ENCODE results near the gene MBNL2. TPM values are rescaled to one million over a fixed set of nuclear protein-coding genes. Genes with fewer than 3 reads are reported as not detected.

Gene MBNL2
- total RNA-seq, 1 experiment from 2014 or later: 17.8 TPM

DNA sequence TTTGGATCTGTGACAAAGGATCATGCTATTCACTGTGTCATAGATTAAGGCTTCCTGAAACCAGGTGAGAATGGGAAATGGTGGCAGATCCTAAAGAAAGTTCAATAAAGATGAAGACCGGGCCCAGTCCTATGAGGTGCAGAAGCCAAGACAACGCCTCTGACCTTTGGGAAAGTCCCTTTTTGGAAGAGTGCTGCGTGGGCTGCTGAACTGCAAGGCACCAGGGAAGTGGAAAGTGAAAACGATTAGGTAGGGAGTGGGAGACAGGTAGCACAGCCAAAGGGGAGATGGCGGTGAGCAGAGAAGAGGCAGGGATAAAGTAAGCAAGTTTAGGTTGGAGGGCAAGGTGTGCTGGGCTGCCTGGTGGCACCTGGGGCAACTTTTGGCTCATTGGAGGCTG lies 16.3 kb downstream of the MBNL2 start:
- no peaks in the 10 kb centered on the region for H3K4me1 ChIP-seq (ENCODE audit: insufficient read depth, low read length)
- H3K9me2 ChIP-seq (replicated peaks; ENCODE audit: low read length): no peaks in the 10 kb centered on the region
- ATAC-seq (no peak), DNase-seq (no peak)
- no TSS peak for BruUV-seq (replicated peaks)
- no peaks in the 10 kb centered on the region for H3K79me2 ChIP-seq (ENCODE audit: low read length)
- H3K27ac ChIP-seq (ENCODE audit: low read length): no peak overlapping the region
- H3K4me3 ChIP-seq (ENCODE audit: low read length): no peak overlapping the region
- TF ChIP-seq EZH2phosphoT487 (IDR thresholded peaks at IDR 0.05; ENCODE audit: borderline replicate concordance, low read length): no peak
- TF ChIP-seq, protein P1, sequence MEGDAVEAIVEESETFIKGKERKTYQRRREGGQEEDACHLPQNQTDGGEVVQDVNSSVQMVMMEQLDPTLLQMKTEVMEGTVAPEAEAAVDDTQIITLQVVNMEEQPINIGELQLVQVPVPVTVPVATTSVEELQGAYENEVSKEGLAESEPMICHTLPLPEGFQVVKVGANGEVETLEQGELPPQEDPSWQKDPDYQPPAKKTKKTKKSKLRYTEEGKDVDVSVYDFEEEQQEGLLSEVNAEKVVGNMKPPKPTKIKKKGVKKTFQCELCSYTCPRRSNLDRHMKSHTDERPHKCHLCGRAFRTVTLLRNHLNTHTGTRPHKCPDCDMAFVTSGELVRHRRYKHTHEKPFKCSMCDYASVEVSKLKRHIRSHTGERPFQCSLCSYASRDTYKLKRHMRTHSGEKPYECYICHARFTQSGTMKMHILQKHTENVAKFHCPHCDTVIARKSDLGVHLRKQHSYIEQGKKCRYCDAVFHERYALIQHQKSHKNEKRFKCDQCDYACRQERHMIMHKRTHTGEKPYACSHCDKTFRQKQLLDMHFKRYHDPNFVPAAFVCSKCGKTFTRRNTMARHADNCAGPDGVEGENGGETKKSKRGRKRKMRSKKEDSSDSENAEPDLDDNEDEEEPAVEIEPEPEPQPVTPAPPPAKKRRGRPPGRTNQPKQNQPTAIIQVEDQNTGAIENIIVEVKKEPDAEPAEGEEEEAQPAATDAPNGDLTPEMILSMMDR (conservative IDR thresholded peaks at IDR 0.05; ENCODE audit: low read depth, low read length): no peak
- no peak for TF ChIP-seq EZH2 (IDR thresholded peaks at IDR 0.05; ENCODE audit: low read length, unreplicated experiment)
- H3K9ac ChIP-seq (ENCODE audit: low read length): no peak overlapping the region
- H3K9me3 ChIP-seq (ENCODE audit: low read length): no peaks in the 10 kb centered on the region
- no peak overlapping the region for H3K4me2 ChIP-seq (ENCODE audit: low read length)
- H2AFZ ChIP-seq (ENCODE audit: low read length): no peak overlapping the region
- H3K36me3 ChIP-seq (ENCODE audit: low read depth, low read length): no peaks in the 10 kb centered on the region
- no peaks in the 10 kb centered on the region for H4K20me1 ChIP-seq (ENCODE audit: low read length)
- intact Hi-C loops (cut with micrococcal nuclease): no loop called here
- ChIA-PET CTCF (no interaction called here), POLR2A (ENCODE audit: unreplicated experiment) (no interaction called here)
- no peaks in the 10 kb centered on the region for H3K27me3 ChIP-seq (ENCODE audit: low read length)
- no peaks in the 10 kb centered on the region for H3F3A ChIP-seq (ENCODE audit: low read length, unreplicated experiment)

DNA sequence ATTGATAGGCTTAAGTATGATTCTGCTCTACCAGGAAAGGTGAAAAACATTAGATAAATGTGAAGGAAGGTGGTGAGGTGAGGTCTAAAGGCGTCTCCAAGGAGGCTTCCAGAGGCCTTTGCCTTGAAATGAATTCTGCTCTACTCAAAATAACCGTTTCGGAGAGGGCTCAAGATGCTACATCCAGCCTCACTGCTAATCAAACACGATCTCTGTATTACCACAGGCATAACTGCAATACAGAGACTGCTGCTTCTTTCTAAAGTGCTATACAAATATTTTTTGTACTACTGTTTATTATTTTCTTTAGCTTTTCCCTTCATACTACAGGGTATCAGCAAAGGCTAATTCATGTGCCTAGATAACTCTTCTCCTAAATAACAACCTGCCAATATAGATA lies 16.8 kb downstream of the MBNL2 start:
- BruUV-seq (replicated peaks): no TSS peak
- H3K4me1 ChIP-seq (ENCODE audit: insufficient read depth, low read length): no peaks in the 10 kb centered on the region

DNA sequence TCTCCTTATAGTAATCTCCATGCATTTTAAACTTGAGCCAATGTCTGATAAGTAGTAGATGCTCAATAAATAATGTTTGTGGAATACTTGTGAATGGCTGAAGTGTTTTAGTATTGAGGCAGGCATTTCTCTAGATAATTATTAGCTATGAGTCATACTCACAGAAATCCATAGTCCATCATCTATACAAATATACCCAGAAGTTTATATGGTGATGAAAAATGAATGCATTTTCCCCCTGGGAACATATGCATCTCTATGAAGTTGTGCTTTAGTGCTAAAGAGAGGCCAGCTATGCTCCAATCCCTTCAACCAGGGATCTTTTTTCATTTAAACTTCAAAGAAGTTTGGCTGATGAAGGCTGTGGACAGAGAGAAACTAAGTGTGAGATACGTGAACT lies 17.2 kb downstream of the MBNL2 start:
- no peak overlapping the region for H3K4me2 ChIP-seq (ENCODE audit: low read length)
- no peaks in the 10 kb centered on the region for H3K9me3 ChIP-seq (ENCODE audit: low read length)
- H3K9me2 ChIP-seq (replicated peaks; ENCODE audit: low read length): no peaks in the 10 kb centered on the region
- no peak overlapping the region for H2AFZ ChIP-seq (ENCODE audit: low read length)
- ATAC-seq: peak; percentile 70
- no peak for DNase-seq
- intact Hi-C loops (cut with micrococcal nuclease): no loop called here
- BruUV-seq (replicated peaks): no TSS peak
- H3K36me3 ChIP-seq (ENCODE audit: low read depth, low read length): no peaks in the 10 kb centered on the region
- ChIA-PET CTCF (no interaction called here), POLR2A (ENCODE audit: unreplicated experiment) (no interaction called here)
- H3K79me2 ChIP-seq (ENCODE audit: low read length): no peaks in the 10 kb centered on the region
- H3K27ac ChIP-seq (ENCODE audit: low read length): no peak overlapping the region
- H3K4me3 ChIP-seq (ENCODE audit: low read length): no peak overlapping the region
- no peaks in the 10 kb centered on the region for H4K20me1 ChIP-seq (ENCODE audit: low read length)
- no peaks in the 10 kb centered on the region for H3K4me1 ChIP-seq (ENCODE audit: insufficient read depth, low read length)
- no peak overlapping the region for H3K9ac ChIP-seq (ENCODE audit: low read length)
- TF ChIP-seq EZH2 (IDR thresholded peaks at IDR 0.05; ENCODE audit: low read length, unreplicated experiment) (no peak), EZH2phosphoT487 (IDR thresholded peaks at IDR 0.05; ENCODE audit: borderline replicate concordance, low read length) (no peak)
- TF ChIP-seq, protein P1 (conservative IDR thresholded peaks at IDR 0.05; ENCODE audit: low read depth, low read length): no peak
- no peaks in the 10 kb centered on the region for H3K27me3 ChIP-seq (ENCODE audit: low read length)
- no peaks in the 10 kb centered on the region for H3F3A ChIP-seq (ENCODE audit: low read length, unreplicated experiment)

More for the DNA sequence above, 16.8 kb downstream of the MBNL2 start:
- Histone ChIP-seq H3K36me3 (ENCODE audit: low read depth, low read length) (no peaks in the 10 kb centered on the region), H3K27ac (ENCODE audit: low read length) (no peak overlapping the region), H3K27me3 (ENCODE audit: low read length) (no peaks in the 10 kb centered on the region), H3K9ac (ENCODE audit: low read length) (no peak overlapping the region), H3K9me3 (ENCODE audit: low read length) (no peaks in the 10 kb centered on the region), H3K9me2 (replicated peaks; ENCODE audit: low read length) (no peaks in the 10 kb centered on the region), H2AFZ (ENCODE audit: low read length) (no peak overlapping the region), H3K4me2 (ENCODE audit: low read length) (no peak overlapping the region), H3K4me3 (ENCODE audit: low read length) (no peak overlapping the region), H3F3A (ENCODE audit: low read length, unreplicated experiment) (no peaks in the 10 kb centered on the region), H3K79me2 (ENCODE audit: low read length) (no peaks in the 10 kb centered on the region), H4K20me1 (ENCODE audit: low read length) (no peaks in the 10 kb centered on the region)
- ChIA-PET CTCF (no interaction called here), POLR2A (ENCODE audit: unreplicated experiment) (no interaction called here)
- DNase-seq (no peak), ATAC-seq (peak; percentile 13; the same call in 1 of the 2 replicates)
- TF ChIP-seq, protein P1 (conservative IDR thresholded peaks at IDR 0.05; ENCODE audit: low read depth, low read length): no peak
- TF ChIP-seq EZH2 (IDR thresholded peaks at IDR 0.05; ENCODE audit: low read length, unreplicated experiment): no peak
- no peak for TF ChIP-seq EZH2phosphoT487 (IDR thresholded peaks at IDR 0.05; ENCODE audit: borderline replicate concordance, low read length)
- intact Hi-C loops (cut with micrococcal nuclease): no loop called here

Measured in PC-3 (cell line).